Esophagus (tissue), 2 donors: ENCODE data around the gene POLE. TPM values are rescaled to one million over a fixed set of nuclear protein-coding genes. Genes with fewer than 3 reads are reported as not detected.

Experiments
- H3K27ac ChIP-seq, 2 donors: one replicate each; pipeline ENCODE4 v1.5.1; 2013; ENCODE audit warnings: low read depth in 2 of 2, mild to moderate bottlenecking in 2 of 2, inconsistent platforms in 1 of 2, low read length in 1 of 2, moderate library complexity in 1 of 2
- H3K27me3 ChIP-seq, 2 donors: one replicate each; pipeline ENCODE4 v1.6.1; 2013; ENCODE audit warnings: low read length in 2 of 2, control low read depth in 1 of 2, mild to moderate bottlenecking in 1 of 2; ENCODE audit not compliant: insufficient read depth in 2 of 2, control insufficient read depth in 1 of 2
- H3K36me3 ChIP-seq, 2 donors: one replicate each; pipeline ENCODE4 v1.6.1; 2013; ENCODE audit warnings: low read length in 1 of 2; ENCODE audit not compliant: control insufficient read depth in 2 of 2, insufficient read depth in 2 of 2
- H3K4me1 ChIP-seq, 2 donors: one replicate each; pipeline ENCODE4 v1.6.1; 2013; ENCODE audit warnings: low read length in 1 of 2; ENCODE audit not compliant: control insufficient read depth in 2 of 2, insufficient read depth in 2 of 2
- H3K4me3 ChIP-seq, 2 donors: one replicate each; pipeline ENCODE4 v1.5.1; 2013; ENCODE audit warnings: low read length in 2 of 2, mild to moderate bottlenecking in 2 of 2, low read depth in 1 of 2, moderate library complexity in 1 of 2
- H3K9me3 ChIP-seq, 2 donors: one replicate each; pipeline ENCODE4 v1.6.1; 2013; ENCODE audit warnings: mild to moderate bottlenecking in 2 of 2, low read depth in 1 of 2, low read length in 1 of 2, moderate library complexity in 1 of 2; ENCODE audit not compliant: control insufficient read depth in 2 of 2, insufficient read depth in 1 of 2
- WGBS, 2 donors: extraction: QIAGEN DNeasy Blood & Tissue Kit; methylation state at CpG; one replicate each; pipeline ENCODE4 v1.1.7; 2013; 5-methylcytosine and 5-hydroxymethylcytosine counted together
- polyA plus RNA-seq, 2 donors: library from polyadenylated mRNA; stranded (reverse); fragments of 200-250 nt; gene quantifications; one replicate each; pipeline ENCODE4 v1.2.3, GENCODE V29; 2013
- donor health status: healthy with polysubstance abuse.
- donor health status: Bipolar disorder and iron deficiency.

POLE gene
- polyA plus RNA-seq, 2 donors, result 16.7 to 41.2 TPM

DNA sequence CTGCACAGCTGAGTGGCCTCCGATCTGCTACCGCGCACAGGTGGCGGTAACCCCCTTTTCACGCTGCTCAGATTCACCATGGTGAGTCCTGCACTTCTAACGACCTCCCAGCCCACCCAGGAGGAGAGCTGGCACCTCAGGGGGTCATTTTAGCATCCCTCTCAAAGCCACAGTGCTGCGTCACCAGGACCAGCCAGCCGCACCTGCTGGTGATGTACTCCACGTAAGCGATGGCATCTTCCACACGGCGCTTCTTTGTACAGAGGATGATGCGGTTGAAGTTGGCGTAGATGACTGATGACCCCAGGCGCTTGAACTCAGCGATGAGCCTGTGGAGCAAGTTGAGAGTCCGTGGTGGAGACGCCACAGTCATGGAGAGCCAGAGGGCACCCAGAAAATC, 49.3 kb downstream of the POLE start:
- WGBS, 2 donors, result 94 to 95% methylated on average over 18 of the region's 18 CpGs
- Histone ChIP-seq H3K4me1 (no peaks in the 10 kb centered on the region), H3K27ac (no peak overlapping the region)

DNA sequence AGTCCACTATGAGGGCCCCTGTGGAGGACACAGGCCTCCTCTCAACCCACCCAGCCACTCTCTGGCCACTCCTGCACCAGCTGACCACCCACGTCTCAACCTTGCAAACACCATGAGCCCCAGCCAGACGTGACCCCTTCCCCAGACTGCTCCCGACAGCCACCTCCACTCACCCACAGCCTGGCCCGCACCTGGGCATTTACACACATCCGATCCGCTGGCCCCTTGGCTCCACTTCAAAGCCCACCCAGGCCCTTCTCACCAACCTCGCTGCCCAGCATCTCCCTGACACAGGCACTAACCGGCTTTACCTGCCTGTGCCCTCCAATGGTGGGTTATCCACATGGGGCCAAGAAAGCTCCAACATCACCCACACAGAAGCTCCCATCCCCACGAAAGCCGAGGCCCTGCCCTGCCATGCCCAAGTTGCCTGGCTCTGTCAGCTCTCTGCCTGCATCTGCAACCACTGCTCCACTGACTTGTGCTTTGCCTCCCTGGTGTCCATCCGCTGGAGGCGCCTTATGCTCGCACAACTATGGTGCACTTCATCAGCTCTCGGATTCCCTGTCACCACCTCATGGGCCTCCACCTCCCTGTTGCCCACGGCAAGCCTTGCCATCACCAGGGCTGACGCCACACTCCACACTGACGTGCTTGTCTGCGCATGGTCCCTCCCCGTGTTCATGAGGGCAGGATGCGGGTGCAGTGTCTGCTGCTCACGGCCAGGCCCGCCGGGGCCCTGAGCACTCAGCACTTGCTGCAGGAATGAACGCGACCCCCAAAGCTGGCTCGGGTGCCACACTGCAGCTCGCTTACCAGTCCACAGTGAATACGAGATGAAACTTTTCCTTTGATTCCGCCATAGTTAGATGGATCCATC, 51.8 kb downstream of the POLE start:
- Histone ChIP-seq H3K4me3 (no peak overlapping the region), H3K27ac (no peak overlapping the region), H3K9me3 (peaks cover 0 to 2% of the 10 kb centered on the region in 2 donors), H3K4me1 (no peaks in the 10 kb centered on the region), H3K36me3 (peaks cover 9 to 55% of the 10 kb centered on the region in 2 donors), H3K27me3 (no peaks in the 10 kb centered on the region)
- WGBS, 2 donors, result 94 to 97% methylated on average over 29 of the region's 29 CpGs

More for the DNA sequence above, 49.3 kb downstream of the POLE start:
- Histone ChIP-seq H3K27me3 (no peaks in the 10 kb centered on the region), H3K4me3 (no peak overlapping the region), H3K36me3 (peaks cover 5 to 54% of the 10 kb centered on the region in 2 donors), H3K9me3 (peaks cover 0 to 2% of the 10 kb centered on the region in 2 donors)

DNA sequence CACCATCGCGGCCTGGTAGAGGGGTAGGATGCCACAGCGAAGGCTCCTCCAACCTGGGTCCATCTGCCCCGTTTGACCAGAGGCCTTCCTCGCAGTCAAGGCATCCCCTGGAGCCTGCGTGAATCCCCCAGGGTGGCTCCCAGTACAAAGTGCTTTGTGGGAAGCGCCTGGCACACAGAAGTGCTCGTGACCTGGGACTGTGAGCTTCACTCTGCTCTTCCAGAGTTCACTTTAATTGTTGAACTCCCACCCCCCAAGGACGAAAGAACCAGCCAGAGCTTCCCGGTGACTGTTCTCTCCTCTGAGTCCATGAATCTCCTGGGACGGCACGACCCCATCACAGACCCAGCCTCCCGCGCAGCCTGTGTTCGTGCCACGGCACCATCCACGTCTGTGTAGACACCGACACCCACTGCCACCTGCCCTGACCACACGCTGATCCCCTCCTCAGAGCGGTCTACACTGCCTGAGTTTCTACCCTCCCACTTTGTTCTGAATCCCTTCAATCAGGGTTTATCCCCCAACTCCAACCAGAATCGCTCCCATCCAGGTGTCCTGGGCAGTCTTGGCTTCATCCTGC, 52.6 kb downstream of the POLE start:
- Histone ChIP-seq H3K4me1 (no peaks in the 10 kb centered on the region), H3K27me3 (no peaks in the 10 kb centered on the region), H3K27ac (no peak overlapping the region), H3K4me3 (no peak overlapping the region), H3K9me3 (peaks cover 0 to 2% of the 10 kb centered on the region in 2 donors), H3K36me3 (peaks cover 9 to 55% of the 10 kb centered on the region in 2 donors)
- WGBS, 2 donors, result 96 to 97% methylated on average over 21 of the region's 21 CpGs

DNA sequence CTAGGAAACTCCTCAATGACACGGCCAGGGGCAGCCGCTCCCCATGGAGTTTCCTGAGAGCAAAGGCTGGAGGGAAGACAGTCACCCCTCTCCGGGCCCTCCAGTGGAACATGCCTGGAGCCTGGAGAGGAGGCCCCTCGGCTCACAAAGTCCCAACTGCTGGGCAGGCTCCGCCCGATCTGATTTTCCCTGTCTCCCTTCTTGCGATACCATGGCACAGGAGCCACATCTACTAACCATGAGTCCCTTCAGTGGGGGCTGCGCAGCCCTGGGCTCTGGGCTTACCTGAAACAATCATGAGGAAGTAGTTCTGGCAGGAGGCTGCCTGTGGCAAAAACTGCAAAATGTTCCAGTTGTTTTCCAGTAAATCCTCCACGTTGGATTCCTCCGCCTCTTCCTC, 53.2 kb downstream of the POLE start:
- no peak overlapping the region for H3K4me3 ChIP-seq
- no peak overlapping the region for H3K27ac ChIP-seq
- no peaks in the 10 kb centered on the region for H3K4me1 ChIP-seq
- H3K9me3 ChIP-seq, result no peaks in the 10 kb centered on the region
- WGBS, 2 donors, result 87 to 92% methylated on average over 10 of the region's 10 CpGs
- H3K36me3 ChIP-seq, result peaks cover 9 to 57% of the 10 kb centered on the region in 2 donors
- no peaks in the 10 kb centered on the region for H3K27me3 ChIP-seq

DNA sequence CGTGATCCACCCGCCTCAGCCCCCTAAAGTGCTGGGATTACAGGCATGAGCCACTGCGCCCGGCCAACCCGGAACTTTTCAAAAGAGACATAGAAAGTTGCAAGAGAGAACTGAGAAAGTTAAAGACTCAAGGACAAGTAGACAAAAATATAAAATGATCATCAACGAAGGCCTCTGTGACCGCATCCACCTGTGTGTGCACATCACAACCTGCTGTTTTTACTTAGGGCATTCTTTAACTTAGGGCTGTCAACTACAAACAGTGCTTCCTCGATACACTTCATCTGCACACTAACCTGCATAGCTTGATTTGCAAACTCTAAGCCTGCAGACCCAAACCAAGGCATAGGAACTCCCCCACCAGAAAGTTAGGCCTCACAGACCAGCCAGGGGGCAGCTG, 53.7 kb downstream of the POLE start:
- peaks cover 9 to 56% of the 10 kb centered on the region in 2 donors for H3K36me3 ChIP-seq
- no peaks in the 10 kb centered on the region for H3K9me3 ChIP-seq
- no peaks in the 10 kb centered on the region for H3K4me1 ChIP-seq
- WGBS, 2 donors, result 90 to 94% methylated on average over 8 of the region's 8 CpGs
- H3K4me3 ChIP-seq, result no peak overlapping the region
- H3K27me3 ChIP-seq, result no peaks in the 10 kb centered on the region
- H3K27ac ChIP-seq, result no peak overlapping the region

DNA sequence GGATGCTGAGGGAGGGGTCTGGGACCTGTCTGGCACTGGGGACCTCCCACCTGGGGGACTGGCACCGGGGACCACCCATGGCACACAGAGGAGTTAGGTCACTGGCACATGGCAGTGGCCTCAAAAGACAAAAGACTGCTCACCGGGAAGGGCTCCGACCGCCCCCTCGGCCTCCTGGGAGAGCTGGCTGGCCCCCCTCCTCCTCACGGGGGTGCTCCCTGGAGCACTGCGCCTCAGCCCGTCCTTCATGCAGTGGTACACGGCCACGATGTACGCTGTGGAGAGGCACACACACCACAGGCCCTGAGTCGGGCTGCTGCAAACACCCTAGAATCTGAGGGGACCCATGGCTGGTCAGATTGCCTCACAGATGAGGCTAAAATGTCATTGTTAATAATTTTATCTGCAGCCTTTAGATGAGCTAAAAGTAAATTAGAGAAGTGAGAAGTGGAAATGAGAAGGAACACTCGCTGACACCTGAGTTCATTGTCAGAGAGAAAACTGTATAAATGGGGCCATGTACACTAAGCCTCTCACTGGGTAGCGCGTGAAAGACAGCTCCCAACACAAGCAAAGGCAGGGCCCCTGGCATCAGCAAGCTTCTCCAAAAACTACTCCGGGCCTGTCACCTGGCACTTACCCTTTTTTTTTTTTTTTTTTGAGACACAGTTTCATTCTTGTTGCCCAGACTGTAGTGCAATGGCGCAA, 54.5 kb downstream of the POLE start:
- 85 to 90% methylated on average over 17 of the region's 17 CpGs for WGBS, 2 donors
- Histone ChIP-seq H3K4me3 (no peak overlapping the region), H3K36me3 (peaks cover 9 to 52% of the 10 kb centered on the region in 2 donors), H3K27ac (no peak overlapping the region), H3K27me3 (no peaks in the 10 kb centered on the region), H3K4me1 (no peaks in the 10 kb centered on the region), H3K9me3 (no peaks in the 10 kb centered on the region)

DNA sequence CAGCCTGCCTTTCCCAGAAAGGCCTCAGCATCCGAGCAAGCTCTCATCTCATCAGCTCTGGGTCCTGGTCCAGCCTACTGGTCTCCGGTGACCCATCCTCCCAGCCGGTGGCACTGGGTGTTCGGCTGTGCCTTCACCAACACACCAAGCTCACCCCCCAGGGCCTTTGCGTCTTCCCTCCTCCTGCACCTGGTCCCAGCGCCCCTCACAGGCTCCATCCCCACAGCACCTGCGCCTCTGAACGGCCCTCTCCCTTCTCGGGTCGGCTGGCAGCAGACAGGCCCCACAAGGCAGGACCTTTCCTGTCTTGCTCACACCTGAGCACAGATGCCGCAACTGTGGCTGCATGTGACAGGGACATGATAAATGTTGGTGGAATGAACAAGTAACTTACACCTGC, 55.5 kb downstream of the POLE start:
- Histone ChIP-seq H3K4me3 (no peak overlapping the region), H3K27me3 (no peaks in the 10 kb centered on the region), H3K36me3 (peaks cover 9 to 46% of the 10 kb centered on the region in 2 donors), H3K9me3 (no peaks in the 10 kb centered on the region), H3K27ac (no peak overlapping the region), H3K4me1 (no peaks in the 10 kb centered on the region)
- 94 to 96% methylated on average over 11 of the region's 11 CpGs for WGBS, 2 donors

DNA sequence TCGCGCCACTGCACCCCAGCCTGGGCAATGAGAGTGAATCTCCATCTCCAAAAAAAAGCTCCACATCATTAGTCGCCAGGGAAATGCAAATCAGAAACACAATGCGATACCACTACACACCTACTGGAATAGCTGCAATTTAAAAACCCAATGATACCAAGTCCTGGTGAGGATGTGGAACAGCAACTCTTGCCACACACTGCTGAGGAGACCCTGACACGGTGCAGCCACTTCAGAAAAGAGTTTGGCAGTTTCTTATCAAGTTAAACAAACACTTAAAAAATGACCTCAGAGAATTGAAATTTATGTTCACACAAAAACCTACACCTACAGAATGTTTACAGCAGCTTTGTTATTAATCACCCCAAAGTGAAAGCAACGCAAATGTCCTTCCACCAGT, 56.5 kb downstream of the POLE start:
- Histone ChIP-seq H3K4me3 (no peak overlapping the region), H3K36me3 (peaks cover 9 to 49% of the 10 kb centered on the region in 2 donors), H3K9me3 (no peaks in the 10 kb centered on the region), H3K27ac (no peak overlapping the region), H3K27me3 (no peaks in the 10 kb centered on the region), H3K4me1 (no peaks in the 10 kb centered on the region)
- 92 to 94% methylated on average over 6 of the region's 6 CpGs for WGBS, 2 donors

DNA sequence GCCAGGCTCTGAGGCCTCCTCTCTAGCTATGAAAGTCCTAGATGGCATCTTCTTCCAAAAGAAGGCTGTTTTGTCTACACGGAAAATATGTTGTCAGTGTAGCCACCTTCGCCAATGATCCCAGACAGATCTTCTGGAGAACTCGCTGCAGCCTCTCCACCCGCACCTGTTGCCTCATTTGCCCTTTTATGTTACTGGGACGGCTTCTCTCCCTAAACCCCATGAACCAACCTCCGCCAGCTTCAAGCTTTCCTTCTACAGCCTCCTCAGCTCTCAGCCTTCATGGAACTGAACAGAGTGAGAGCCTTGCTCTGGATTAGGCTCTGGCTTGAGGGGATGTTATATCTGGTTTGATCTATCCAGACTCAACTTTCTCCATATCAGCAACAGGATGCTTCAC, 57.8 kb downstream of the POLE start:
- WGBS, 2 donors, result 95 to 97% methylated on average over 6 of the region's 6 CpGs
- Histone ChIP-seq H3K4me1 (no peaks in the 10 kb centered on the region), H3K27ac (no peak overlapping the region), H3K9me3 (no peaks in the 10 kb centered on the region), H3K36me3 (peaks cover 9 to 51% of the 10 kb centered on the region in 2 donors), H3K4me3 (no peak overlapping the region), H3K27me3 (no peaks in the 10 kb centered on the region)
